GM21381 (cell line): ENCODE data around the gene LELP1.
"Not testable (repeated sequence)": the region's sequence is repeated elsewhere in the genome, so short reads cannot be mapped to it uniquely, and the experiment has no call there.

ENCODE experiments used
- ATAC-seq: cut with Tn5 transposase; IDR thresholded peaks from one replicate; pipeline ENCODE4 v1.9.1; 2021; ENCODE audit warnings: mild to moderate bottlenecking, moderate library complexity; ENCODE audit not compliant: unreplicated experiment

LELP1 gene

GRCh38 chr1:153228491-153228890, 25.3 kb downstream of the LELP1 start:
- no peak for ATAC-seq

- ATAC-seq, result not testable (repeated sequence)
These were observed 26.0 kb downstream of the LELP1 start for GRCh38 chr1:153229076-153229829.

DNA sequence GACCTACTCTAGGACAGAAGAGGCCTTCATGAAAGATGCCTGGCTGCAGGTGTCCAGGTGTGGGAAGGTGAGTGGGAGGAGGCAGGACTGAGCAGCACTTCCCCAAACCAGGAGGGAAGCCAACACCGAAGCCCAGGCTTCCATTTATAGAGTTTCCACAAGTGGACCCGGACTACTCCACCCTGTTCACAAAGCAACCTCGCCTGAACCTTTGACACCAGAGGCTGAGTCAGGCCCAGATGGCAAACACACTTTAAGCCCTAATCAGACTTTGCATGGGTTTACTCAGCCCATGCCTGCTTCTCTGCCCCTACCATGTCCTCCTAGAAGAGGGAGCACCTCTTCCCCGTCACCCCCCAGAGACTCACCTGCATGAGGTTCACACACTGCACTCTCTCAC, 28.1 kb downstream of the LELP1 start:
- ATAC-seq, result no peak

GRCh38 chr1:153231785-153232184, 28.6 kb downstream of the LELP1 start:
- ATAC-seq, result no peak

DNA sequence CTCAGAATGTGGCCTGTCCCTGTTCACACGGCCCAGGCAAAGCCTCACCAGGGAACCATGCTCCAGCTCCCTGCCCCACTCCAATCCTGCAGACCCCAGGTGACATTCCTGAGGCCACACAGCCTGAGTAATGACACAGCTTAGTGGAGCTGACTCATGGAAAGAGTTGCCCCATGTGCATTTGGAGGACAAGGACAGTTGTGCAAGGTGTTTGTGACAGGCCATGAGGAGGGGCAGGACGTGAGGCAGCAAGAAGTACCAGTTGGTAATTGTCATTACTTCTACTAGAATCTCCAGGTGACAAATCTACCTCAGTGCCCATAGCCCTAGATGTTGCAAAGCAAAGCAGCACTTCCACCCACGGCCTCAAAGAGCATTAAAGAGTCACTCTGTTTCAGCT, 29.3 kb downstream of the LELP1 start:
- no peak for ATAC-seq

- no peak for ATAC-seq
These were observed 30.2 kb downstream of the LELP1 start for GRCh38 chr1:153233448-153233847.

GRCh38 chr1:153238527-153238926, 35.3 kb downstream of the LELP1 start:
- no peak for ATAC-seq

DNA sequence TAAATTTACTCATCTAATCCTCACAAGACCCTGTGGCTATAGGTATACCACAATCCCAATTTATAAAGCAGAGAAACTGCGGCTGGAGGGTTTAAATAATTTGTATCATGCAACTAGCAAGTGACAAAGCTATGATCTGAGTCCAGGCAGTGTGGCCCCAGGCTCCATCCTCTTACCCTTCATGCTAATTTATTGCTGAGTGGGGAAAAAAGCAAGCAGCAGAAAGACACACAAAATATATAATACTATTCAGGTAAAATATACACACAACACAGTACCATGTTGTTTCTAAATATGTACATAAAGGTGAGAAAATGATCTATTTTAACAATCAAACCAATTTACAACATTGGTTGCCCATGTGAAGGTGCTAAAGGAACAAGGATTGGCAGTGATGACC, 38.9 kb downstream of the LELP1 start:
- no peak for ATAC-seq

DNA sequence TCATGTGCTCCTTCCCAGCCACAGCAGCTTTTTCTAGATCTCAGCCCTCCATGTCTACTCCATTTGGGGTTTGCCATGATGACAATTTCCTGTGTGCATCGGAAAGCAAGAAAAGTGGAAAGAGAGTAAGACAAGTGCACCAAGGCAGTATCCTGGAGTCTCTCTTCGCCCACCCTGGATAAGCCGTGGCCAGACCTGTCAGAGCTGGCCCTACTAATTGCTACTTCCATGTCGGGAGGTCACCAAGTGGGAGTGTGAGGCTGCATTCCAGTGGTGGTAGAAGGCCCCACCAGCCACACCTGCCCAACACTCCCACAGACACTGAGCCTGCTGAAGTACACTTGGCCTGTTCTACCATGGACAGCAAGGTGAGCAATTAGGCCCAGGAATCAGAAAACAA, 42.2 kb downstream of the LELP1 start:
- ATAC-seq, result no peak

DNA sequence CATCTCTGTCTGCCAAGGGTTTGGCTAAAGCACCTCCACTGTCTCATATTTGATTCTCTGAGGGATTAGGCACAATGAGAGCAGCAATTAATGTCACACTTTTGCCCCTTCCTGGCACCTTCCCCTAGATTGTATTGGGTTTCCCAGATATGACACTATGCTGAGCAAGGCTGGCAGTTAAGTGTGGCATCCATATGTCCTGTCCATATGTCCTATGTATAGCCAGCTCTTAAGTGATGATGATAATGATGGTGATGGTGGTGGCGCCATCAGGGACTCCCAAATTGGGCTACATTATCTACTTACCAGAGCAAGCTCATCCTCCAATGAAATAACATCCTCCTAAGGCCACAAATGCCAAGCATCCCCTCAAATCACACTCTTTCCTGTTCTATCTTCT, 42.8 kb downstream of the LELP1 start:
- ATAC-seq, result no peak

GRCh38 chr1:153246825-153247224, 43.6 kb downstream of the LELP1 start:
- ATAC-seq, result no peak

GRCh38 chr1:153248176-153248879, 45.1 kb downstream of the LELP1 start:
- ATAC-seq, result no peak

- ATAC-seq, result no peak
These were observed 46.9 kb downstream of the LELP1 start for GRCh38 chr1:153250166-153250565.

GRCh38 chr1:153251087-153251486, 47.9 kb downstream of the LELP1 start:
- ATAC-seq, result no peak

GRCh38 chr1:153251562-153251961, 48.3 kb downstream of the LELP1 start:
- no peak for ATAC-seq

- no peak for ATAC-seq
These were observed 48.8 kb downstream of the LELP1 start for GRCh38 chr1:153251988-153252387.

- ATAC-seq, result no peak
These were observed 49.8 kb downstream of the LELP1 start for GRCh38 chr1:153253076-153253475.

DNA sequence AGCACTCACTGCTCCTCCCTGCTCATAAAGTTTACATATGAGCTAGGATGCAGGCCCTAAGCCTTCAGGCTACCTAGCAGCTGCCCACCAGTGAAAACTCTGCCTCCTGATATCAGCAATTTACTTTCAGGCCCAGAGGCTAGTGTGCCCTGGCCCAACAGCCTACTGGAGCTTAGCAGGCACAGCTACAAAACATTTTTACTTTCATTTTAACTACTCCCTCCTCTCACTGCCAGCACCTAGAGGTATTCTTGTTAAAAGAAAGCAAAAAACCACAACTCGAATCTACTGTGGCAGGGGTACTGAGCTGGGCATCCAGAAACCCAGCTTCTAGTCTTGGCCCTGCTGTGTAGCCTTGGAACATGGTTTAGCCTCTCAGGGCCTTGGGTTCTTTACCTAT, 50.5 kb downstream of the LELP1 start:
- peak; percentile 69 for ATAC-seq
